Skeletal muscle tissue (tissue), 4 donors: ENCODE measurements around the gene TAX1BP1. TPM values are rescaled to one million over a fixed set of nuclear protein-coding genes. Genes with fewer than 3 reads are reported as not detected.

Source experiments
- H3K27ac ChIP-seq: one replicate; pipeline ENCODE4 v1.7.0; 2013; ENCODE audit warnings: mild to moderate bottlenecking, low read depth, low read length, inconsistent platforms
- H3K27me3 ChIP-seq, 3 donors: one replicate each; pipeline ENCODE4 v1.7.0; 2013; ENCODE audit warnings: low read length in 3 of 3; ENCODE audit not compliant: control insufficient read depth in 3 of 3, insufficient read depth in 3 of 3
- H3K36me3 ChIP-seq, 3 donors: one replicate each; pipeline ENCODE4 v1.7.0; 2013; ENCODE audit warnings: low read length in 3 of 3; ENCODE audit not compliant: control insufficient read depth in 3 of 3, insufficient read depth in 3 of 3
- H3K4me1 ChIP-seq, 3 donors: one replicate each; pipeline ENCODE4 v1.7.0; 2013; ENCODE audit warnings: low read length in 3 of 3, mild to moderate bottlenecking in 3 of 3; ENCODE audit not compliant: control insufficient read depth in 3 of 3, insufficient read depth in 3 of 3
- H3K4me3 ChIP-seq, 3 donors: one replicate each; pipeline ENCODE4 v1.7.0; 2013; ENCODE audit warnings: low read length in 3 of 3
- H3K9ac ChIP-seq, 3 donors: one replicate each; pipeline ENCODE4 v1.7.0; 2013; ENCODE audit warnings: low read length in 3 of 3, mild to moderate bottlenecking in 3 of 3, moderate library complexity in 2 of 3, low read depth in 1 of 3
- H3K9me3 ChIP-seq, 3 donors: one replicate each; pipeline ENCODE4 v1.7.0; 2013; ENCODE audit warnings: low read length in 3 of 3; ENCODE audit not compliant: control insufficient read depth in 3 of 3
- total RNA-seq: library from RNA; depleted of rRNA; stranded (reverse); fragments of >200 nt; gene quantifications from one replicate; pipeline ENCODE4 v1.2.3, GENCODE V29; 2014
- donor health status: Osteomylitis.

TAX1BP1 gene
- total RNA-seq, 1 donor from 2014 or later: 24.5 TPM

DNA sequence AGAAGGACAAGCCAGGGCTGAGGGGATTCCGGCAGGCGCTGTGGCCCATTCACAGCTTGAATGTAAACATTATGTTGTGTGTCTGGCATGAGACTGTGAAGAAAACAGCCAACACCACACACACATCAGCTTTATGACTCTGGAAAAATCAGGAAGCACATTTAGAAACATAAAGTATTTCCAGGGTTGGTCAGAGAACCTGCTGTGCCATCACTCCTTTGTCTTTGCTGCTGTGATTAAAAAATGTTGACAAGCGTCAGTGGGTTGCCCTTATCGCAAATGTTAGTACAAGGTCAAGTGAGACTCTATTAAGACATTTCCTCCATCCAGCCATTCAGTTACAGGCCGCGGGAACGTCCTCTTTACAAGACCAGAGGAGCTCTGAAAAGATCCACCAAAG, 95.4 kb downstream of the TAX1BP1 start:
- Histone ChIP-seq H3K9me3 (no peaks in the 10 kb centered on the region), H3K27me3 (no peaks in the 10 kb centered on the region), H3K9ac (no peak overlapping the region), H3K36me3 (peaks cover 3 to 6% (median 4%) of the 10 kb centered on the region in 3 donors), H3K4me1 (peaks cover 0 to 10% (median 10%) of the 10 kb centered on the region in 3 donors), H3K4me3 (no peak overlapping the region), H3K27ac (no peak overlapping the region)

DNA sequence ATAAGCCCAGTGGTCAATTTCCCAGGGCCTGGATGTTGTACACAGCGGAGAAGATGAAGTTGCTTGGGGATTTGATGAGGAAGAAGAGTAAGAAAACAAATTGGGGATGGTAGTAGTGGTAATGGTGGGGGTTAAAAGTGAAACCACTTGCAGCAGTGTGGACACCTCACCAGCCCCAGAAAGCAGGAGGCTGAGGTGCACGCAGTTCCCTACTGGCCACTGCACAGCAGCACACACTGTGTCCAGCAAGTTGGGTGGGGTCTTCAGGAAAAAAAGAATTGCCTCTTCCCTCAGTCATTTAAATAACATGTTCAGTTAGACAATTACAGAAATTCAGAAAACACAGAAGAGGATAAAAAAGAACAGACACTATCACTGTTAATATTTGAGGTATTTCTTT, 96.6 kb downstream of the TAX1BP1 start:
- peaks cover 5 to 12% (median 10%) of the 10 kb centered on the region in 3 donors for H3K36me3 ChIP-seq
- no peak overlapping the region for H3K27ac ChIP-seq

DNA sequence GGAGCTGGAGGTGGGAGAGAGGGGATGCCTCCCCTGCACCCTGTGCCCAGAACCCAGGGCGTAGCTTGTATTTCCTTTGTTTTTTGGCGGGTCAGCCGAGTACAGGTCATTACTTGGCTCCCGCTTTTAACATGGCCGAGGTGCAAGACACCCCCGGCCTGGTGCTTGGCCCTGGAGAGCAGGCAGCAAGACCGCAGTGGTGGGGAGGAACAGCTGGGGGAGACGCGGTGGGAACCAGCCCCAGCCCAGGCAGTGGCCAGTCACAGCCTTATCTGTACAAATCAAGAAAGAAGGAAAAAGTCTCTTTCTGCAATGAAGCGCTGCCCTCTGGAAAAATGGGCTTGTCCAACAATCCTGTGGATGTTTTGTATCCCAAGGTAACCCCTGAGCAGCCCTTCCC, 99.1 kb downstream of the TAX1BP1 start:
- peaks cover 5 to 8% (median 5%) of the 10 kb centered on the region in 3 donors for H3K36me3 ChIP-seq
- H3K27me3 ChIP-seq: no peaks in the 10 kb centered on the region
- no peak overlapping the region for H3K27ac ChIP-seq
- H3K4me1 ChIP-seq: peaks cover 4 to 6% (median 5%) of the 10 kb centered on the region in 3 donors
- no peak overlapping the region for H3K4me3 ChIP-seq
- no peaks in the 10 kb centered on the region for H3K9me3 ChIP-seq
- H3K9ac ChIP-seq: no peak overlapping the region

More for the DNA sequence above, 96.6 kb downstream of the TAX1BP1 start:
- Histone ChIP-seq H3K4me3 (no peak overlapping the region), H3K9ac (no peak overlapping the region), H3K4me1 (peaks cover 0 to 10% (median 10%) of the 10 kb centered on the region in 3 donors), H3K27me3 (no peaks in the 10 kb centered on the region), H3K9me3 (no peaks in the 10 kb centered on the region)

DNA sequence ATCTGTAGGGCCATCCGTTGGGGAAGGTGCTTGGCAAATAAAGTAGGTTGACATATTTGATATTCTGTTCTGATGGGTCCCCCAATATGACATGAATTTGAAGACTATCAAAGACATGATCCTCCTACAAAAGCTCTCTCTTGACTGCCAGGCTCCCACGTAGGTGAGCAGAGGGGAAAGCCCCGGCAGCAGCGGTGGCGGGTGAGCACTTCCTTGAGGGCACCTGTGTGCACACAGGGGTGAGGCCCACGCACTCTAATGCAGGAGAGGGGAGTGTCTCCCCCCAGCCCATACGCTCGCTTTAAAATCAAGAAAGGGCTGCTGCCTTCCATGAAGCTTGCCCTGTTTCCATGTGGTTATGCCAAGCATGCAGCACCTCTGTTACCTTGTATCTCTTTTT, 100.4 kb downstream of the TAX1BP1 start:
- Histone ChIP-seq H3K9me3 (no peaks in the 10 kb centered on the region), H3K9ac (no peak overlapping the region), H3K27me3 (no peaks in the 10 kb centered on the region)

DNA sequence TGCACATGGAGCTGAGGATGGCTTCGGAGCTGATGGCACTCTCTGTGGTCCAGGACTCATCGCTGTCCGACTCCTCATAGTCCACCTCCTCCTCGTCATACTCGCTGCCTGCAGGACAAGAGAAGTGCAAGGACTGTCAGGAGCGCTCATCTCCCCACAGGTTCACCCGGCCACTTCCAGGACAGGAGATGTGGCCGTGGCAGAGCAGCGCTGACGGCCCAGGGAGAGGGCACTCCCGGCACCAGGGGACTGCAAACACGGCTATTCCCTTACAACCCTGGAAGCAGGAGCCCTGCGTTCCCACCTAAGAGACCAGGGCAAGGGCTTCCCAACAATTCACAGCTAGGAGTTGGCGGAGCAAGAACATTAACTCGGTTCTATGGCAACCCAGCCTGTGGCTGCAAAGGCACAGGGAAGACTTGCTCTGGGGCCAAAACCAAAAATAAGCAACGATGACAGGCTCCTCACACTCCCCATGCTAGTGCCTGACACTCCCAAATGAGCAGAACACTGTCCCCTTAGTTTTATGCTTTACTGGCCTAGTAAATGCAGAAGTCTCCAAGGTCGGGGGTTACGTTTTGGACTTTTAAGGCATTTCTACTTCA, 100.9 kb downstream of the TAX1BP1 start:
- no peak overlapping the region for H3K9ac ChIP-seq
- H3K9me3 ChIP-seq: no peaks in the 10 kb centered on the region
- H3K27me3 ChIP-seq: no peaks in the 10 kb centered on the region
- H3K27ac ChIP-seq: no peak overlapping the region
- peaks cover 0 to 4% (median 0%) of the 10 kb centered on the region in 3 donors for H3K4me1 ChIP-seq
- H3K36me3 ChIP-seq: peaks cover 3 to 8% (median 5%) of the 10 kb centered on the region in 3 donors
- H3K4me3 ChIP-seq: no peak overlapping the region

More for the DNA sequence above, 100.4 kb downstream of the TAX1BP1 start:
- Histone ChIP-seq H3K36me3 (peaks cover 3 to 8% (median 5%) of the 10 kb centered on the region in 3 donors), H3K27ac (no peak overlapping the region), H3K4me1 (peaks cover 0 to 4% (median 0%) of the 10 kb centered on the region in 3 donors), H3K4me3 (no peak overlapping the region)

DNA sequence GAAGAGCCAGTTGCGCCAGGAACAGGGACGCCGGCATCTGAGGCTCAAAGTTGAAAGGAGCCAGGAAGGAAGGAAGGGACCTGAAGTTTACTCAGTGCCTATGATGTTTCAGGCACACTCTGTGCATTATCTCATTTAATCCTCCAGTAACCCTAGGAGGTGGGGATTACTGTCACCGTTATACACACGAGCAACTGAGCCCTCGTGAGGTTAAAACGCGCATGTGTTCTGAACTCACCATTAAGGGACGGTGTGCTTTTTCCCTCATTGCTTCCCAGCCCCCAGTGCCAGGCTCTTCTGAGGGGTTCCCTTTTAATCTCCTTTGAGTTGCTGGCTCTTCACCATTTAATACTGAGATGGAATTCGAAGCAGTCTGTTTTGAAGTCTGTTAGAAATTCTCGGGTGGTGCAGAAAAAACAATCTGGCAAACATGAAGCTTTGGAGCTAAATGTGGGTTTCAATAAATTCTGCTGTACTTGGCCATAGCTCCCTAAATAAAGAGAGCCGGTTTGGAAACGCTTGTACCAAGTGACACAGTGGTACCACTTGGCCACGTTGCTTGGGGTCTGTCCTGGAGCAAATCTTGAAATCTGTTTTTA, 102.2 kb downstream of the TAX1BP1 start:
- Histone ChIP-seq H3K27me3 (no peaks in the 10 kb centered on the region), H3K9me3 (no peaks in the 10 kb centered on the region), H3K4me3 (no peak overlapping the region), H3K27ac (no peak overlapping the region), H3K4me1 (peaks cover 0 to 4% (median 0%) of the 10 kb centered on the region in 3 donors), H3K9ac (no peak overlapping the region), H3K36me3 (peaks cover 3 to 8% (median 5%) of the 10 kb centered on the region in 3 donors)

DNA sequence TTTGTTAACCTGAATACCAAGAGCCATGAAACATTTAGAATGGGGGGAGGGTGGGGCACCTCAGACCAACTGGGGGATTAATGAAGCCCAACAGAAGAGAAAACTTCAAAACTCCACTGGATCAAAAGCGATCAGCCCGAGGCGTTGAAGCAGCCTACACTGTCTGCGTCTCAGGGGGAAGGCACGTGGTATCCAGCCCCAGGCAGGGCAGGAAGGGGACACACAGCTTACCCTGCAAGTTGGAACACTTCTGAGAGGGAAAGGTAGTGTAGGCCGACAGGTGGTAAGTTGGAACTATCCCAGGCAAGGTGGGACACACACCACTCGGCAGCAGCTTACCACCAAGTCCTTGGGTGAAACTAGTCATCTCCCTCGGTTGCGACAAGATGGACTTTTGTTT, 102.9 kb downstream of the TAX1BP1 start:
- H3K9me3 ChIP-seq: no peaks in the 10 kb centered on the region
- no peak overlapping the region for H3K4me3 ChIP-seq
- H3K36me3 ChIP-seq: peaks cover 3 to 8% (median 5%) of the 10 kb centered on the region in 3 donors
- no peaks in the 10 kb centered on the region for H3K27me3 ChIP-seq
- H3K27ac ChIP-seq: no peak overlapping the region
- H3K9ac ChIP-seq: no peak overlapping the region
- peaks cover 0 to 4% (median 0%) of the 10 kb centered on the region in 3 donors for H3K4me1 ChIP-seq

DNA sequence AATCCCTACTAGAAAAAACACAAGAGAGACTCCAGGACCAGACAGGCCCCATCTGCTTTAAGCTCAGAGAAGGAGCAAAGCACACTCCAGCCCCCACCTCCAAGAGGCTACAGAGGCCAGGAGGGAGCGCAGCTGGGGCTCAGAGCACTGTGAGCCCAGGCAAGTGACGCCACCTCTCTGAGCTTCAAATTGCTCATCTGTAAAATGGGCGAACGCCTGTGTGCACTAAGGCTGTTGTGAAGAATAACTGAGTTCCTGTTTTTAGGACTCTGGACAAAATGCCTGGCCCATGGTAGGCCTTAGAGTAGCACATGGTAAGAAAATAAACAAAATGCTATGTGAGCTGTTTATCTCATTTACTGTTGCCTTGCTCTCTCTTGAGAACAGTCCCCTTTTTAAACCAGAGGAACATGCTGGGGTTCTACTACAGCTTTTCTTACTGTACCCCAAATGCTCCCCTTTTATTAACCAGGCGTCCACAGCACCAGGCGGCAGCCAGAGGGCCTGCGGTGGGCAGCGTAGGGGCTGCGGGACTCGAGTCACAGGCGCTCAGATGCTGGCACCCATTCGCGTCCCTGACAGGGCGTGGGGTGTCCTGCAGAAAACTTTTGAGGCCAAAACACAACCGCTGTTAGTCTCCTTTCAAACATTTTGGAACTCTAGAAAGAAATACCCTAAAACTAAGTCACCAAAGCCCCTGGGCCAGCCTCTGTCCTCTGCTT, 103.8 kb downstream of the TAX1BP1 start:
- Histone ChIP-seq H3K4me3 (no peak overlapping the region), H3K4me1 (peaks cover 0 to 4% (median 0%) of the 10 kb centered on the region in 3 donors), H3K36me3 (peaks cover 3 to 8% (median 5%) of the 10 kb centered on the region in 3 donors), H3K9ac (no peak overlapping the region), H3K27me3 (no peaks in the 10 kb centered on the region), H3K9me3 (no peaks in the 10 kb centered on the region), H3K27ac (no peak overlapping the region)

DNA sequence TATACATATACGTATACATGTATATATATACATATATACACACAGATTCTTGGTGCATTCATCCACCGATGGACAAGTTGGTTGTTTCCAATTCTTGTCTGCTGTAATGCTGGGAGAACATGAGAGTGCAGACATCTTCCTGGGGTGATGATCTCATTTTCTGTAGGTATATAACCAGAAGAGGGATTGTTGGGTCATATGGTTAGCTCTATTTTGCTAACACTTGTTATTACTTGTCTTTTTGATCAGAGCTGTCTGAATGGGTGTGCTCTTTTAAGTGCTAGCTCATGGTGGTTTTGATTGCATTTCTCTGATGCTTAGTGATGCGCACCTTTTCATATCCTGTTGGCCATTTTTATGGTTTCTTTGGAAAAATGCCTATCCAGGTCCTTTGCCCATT, 106.4 kb downstream of the TAX1BP1 start:
- Histone ChIP-seq H3K9me3 (no peaks in the 10 kb centered on the region), H3K36me3 (no peaks in the 10 kb centered on the region), H3K4me1 (peaks cover 0 to 4% (median 0%) of the 10 kb centered on the region in 3 donors), H3K4me3 (no peak overlapping the region), H3K27me3 (no peaks in the 10 kb centered on the region), H3K9ac (no peak overlapping the region), H3K27ac (no peak overlapping the region)

DNA sequence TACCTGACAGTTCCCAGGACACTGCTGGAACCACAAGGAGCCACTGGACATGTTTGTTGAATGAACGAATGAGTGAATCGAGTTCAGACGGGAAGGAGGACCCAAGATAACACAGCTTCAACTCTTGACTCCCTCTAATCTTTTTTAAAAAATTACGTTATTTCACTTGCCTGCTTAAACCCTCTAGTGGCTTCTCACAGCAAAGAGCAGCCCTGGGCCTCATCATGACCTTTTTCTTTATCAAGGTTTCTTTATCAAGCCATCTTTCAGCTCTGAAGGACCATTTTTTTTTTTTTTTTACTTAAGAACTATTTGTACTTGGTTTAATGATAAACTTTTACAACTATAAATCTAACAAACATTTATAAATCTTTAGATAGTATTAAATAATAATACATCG, 110.6 kb downstream of the TAX1BP1 start:
- Histone ChIP-seq H3K4me1 (no peaks in the 10 kb centered on the region), H3K36me3 (no peaks in the 10 kb centered on the region), H3K27ac (no peak overlapping the region), H3K9ac (no peak overlapping the region), H3K4me3 (no peak overlapping the region), H3K27me3 (no peaks in the 10 kb centered on the region), H3K9me3 (no peaks in the 10 kb centered on the region)
